ENCODE results near the gene CETN2.

DNA sequence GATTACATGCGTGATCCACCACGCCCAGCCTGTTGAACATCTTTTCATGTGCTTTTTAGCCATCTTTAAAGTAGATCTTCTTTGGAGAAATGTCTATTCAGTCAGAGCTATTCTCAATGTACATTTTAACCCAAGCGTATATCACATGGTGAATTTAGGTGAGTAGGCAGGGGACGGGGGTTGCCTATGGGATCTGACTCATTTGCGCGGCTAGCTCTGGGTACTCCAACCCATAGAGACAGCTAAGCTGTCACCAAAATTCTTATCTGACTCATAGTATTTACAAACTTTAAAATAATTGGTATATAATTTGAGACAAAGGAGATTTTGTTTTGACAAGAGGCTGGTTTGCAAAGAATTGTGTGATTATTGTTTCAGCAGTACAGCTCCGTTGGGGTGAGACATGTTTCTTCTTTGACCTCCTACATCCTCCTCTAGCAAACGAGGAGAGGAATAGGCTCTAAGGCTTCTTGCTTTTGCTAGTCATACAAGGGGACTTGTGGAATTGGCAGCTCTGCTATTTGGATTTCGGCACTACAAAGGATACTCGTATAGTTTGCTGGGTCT is 12.3 kb upstream of the CETN2 start:
- no peak for TF ChIP-seq POLR2AphosphoS5 (IDR thresholded peaks at IDR 0.05; ENCODE audit: low read depth, low read length)
- TF ChIP-seq, protein P1, sequence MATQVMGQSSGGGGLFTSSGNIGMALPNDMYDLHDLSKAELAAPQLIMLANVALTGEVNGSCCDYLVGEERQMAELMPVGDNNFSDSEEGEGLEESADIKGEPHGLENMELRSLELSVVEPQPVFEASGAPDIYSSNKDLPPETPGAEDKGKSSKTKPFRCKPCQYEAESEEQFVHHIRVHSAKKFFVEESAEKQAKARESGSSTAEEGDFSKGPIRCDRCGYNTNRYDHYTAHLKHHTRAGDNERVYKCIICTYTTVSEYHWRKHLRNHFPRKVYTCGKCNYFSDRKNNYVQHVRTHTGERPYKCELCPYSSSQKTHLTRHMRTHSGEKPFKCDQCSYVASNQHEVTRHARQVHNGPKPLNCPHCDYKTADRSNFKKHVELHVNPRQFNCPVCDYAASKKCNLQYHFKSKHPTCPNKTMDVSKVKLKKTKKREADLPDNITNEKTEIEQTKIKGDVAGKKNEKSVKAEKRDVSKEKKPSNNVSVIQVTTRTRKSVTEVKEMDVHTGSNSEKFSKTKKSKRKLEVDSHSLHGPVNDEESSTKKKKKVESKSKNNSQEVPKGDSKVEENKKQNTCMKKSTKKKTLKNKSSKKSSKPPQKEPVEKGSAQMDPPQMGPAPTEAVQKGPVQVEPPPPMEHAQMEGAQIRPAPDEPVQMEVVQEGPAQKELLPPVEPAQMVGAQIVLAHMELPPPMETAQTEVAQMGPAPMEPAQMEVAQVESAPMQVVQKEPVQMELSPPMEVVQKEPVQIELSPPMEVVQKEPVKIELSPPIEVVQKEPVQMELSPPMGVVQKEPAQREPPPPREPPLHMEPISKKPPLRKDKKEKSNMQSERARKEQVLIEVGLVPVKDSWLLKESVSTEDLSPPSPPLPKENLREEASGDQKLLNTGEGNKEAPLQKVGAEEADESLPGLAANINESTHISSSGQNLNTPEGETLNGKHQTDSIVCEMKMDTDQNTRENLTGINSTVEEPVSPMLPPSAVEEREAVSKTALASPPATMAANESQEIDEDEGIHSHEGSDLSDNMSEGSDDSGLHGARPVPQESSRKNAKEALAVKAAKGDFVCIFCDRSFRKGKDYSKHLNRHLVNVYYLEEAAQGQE (IDR thresholded peaks at IDR 0.05; ENCODE audit: insufficient read depth in 1 of 2, low read depth in 2 of 2, low read length in 2 of 2), result no peak
- TF ChIP-seq TAF1 (IDR thresholded peaks at IDR 0.05; ENCODE audit: borderline replicate concordance, insufficient read depth, low read length), result no peak

All from PFSK-1 (cell line).